Fibroblast of lung (primary cell): Measurements from ENCODE around the gene TAF3. TPM values are rescaled to one million over a fixed set of nuclear protein-coding genes. Genes with fewer than 3 reads are reported as not detected.

Experiments
- DNase-seq, 2 donors: peaks; one replicate each; pipeline versions ENCODE4 v3.0.0 to v3.0.0-alpha.2; 2010; ENCODE audit warnings: low read depth in 2 of 2
- H2AFZ ChIP-seq: 2 replicates; pipeline ENCODE4 v1.5.1; 2012; ENCODE audit warnings: low read length, control low read depth, inconsistent platforms
- H3K27ac ChIP-seq: 2 replicates; pipeline ENCODE4 v1.5.1; 2011; ENCODE audit warnings: low read length, control low read depth; ENCODE audit not compliant: insufficient read depth
- H3K27me3 ChIP-seq: 2 replicates; pipeline ENCODE4 v1.5.1; 2011; ENCODE audit warnings: mild to moderate bottlenecking, low read length; ENCODE audit not compliant: control insufficient read depth, insufficient read depth
- H3K36me3 ChIP-seq: 2 replicates; pipeline ENCODE4 v1.5.1; 2011; ENCODE audit warnings: low read length; ENCODE audit not compliant: control insufficient read depth, insufficient read depth
- H3K4me1 ChIP-seq: 2 replicates; pipeline ENCODE4 v1.5.1; 2011; ENCODE audit warnings: low read length; ENCODE audit not compliant: control insufficient read depth, insufficient read depth; ENCODE audit errors: extremely low read depth
- H3K4me2 ChIP-seq: 2 replicates; pipeline ENCODE4 v1.5.1; 2011; ENCODE audit warnings: low read length, control low read depth; ENCODE audit not compliant: insufficient read depth; ENCODE audit errors: extremely low read depth
- H3K4me3 ChIP-seq, 4 experiments: fragments of 200-600 bp in 1 of 4; sonication (generic) in 1 of 4; replicated peaks in 1 of 4; 2 replicates each; pipeline ENCODE4 v1.5.1; 2011 to 2016; ENCODE audit warnings: low read length in 4 of 4, low read depth in 3 of 4, mild to moderate bottlenecking in 3 of 4, control low read depth in 2 of 4, inconsistent platforms in 1 of 4, mixed read lengths in 1 of 4; ENCODE audit not compliant: insufficient read depth in 1 of 4; ENCODE audit errors: control extremely low read depth in 1 of 4
- H3K79me2 ChIP-seq: 2 replicates; pipeline ENCODE4 v1.5.1; 2012; ENCODE audit warnings: mild to moderate bottlenecking, low read length, inconsistent platforms; ENCODE audit not compliant: control insufficient read depth, insufficient read depth
- H3K9ac ChIP-seq: 2 replicates; pipeline ENCODE4 v1.5.1; 2011; ENCODE audit warnings: mild to moderate bottlenecking, low read length, control low read depth; ENCODE audit not compliant: insufficient read depth
- H3K9me3 ChIP-seq: 2 replicates; pipeline ENCODE4 v1.5.1; 2012; ENCODE audit warnings: low read depth, low read length; ENCODE audit not compliant: control insufficient read depth, insufficient read depth
- H4K20me1 ChIP-seq: 2 replicates; pipeline ENCODE4 v1.5.1; 2011; ENCODE audit warnings: low read length; ENCODE audit not compliant: control insufficient read depth, insufficient read depth; ENCODE audit errors: extremely low read depth
- CTCF ChIP-seq, 2 donors: IDR thresholded peaks in 1 of 2; conservative IDR thresholded peaks in 1 of 2; 1 replicate in 1 of 2; 2 replicates in 1 of 2; pipeline ENCODE4 v1.5.1; 2011 to 2012; ENCODE audit warnings: low read length in 2 of 2, control low read depth in 1 of 2, inconsistent platforms in 1 of 2, low read depth in 1 of 2, mild to moderate bottlenecking in 1 of 2
- EZH2 ChIP-seq: IDR thresholded peaks from 2 replicates; pipeline ENCODE4 v1.5.1; 2012; ENCODE audit warnings: low read length, control low read depth, mild to moderate bottlenecking; ENCODE audit errors: missing control alignments
- polyA plus RNA-seq, 2 donors: library from polyadenylated mRNA; depleted of rRNA in 1 of 2; stranded (reverse) in 1 of 2; unstranded in 1 of 2; fragments of >200 nt; gene quantifications; 2 replicates each; pipeline ENCODE4 v1.2.1, GENCODE V29; 2011 to 2012; ENCODE audit warnings: missing spikeins in 1 of 2
- total RNA-seq: library from RNA; depleted of rRNA; stranded (reverse); fragments of >200 nt; gene quantifications from 2 replicates; pipeline ENCODE4 v1.2.1, GENCODE V29; 2014

The TAF3 gene
- total and polyA plus RNA-seq, 2 donors (not counting 1 experiment from before 2014, with no cell fraction given): 2.1 to 4.0 TPM

GRCh38 chr10:7853226-7853842, 35.0 kb downstream of the TAF3 start:
- no peak for DNase-seq
- Histone ChIP-seq H3K79me2 (no peaks in the 10 kb centered on the region), H3K4me1 (no peaks in the 10 kb centered on the region), H4K20me1 (no peaks in the 10 kb centered on the region), H2AFZ (no peak overlapping the region), H3K27ac (no peak overlapping the region), H3K4me2 (no peak overlapping the region), H3K9ac (no peak overlapping the region), H3K36me3 (no peaks in the 10 kb centered on the region), H3K4me3 (no peak overlapping the region), H3K9me3 (no peaks in the 10 kb centered on the region), H3K27me3 (no peaks in the 10 kb centered on the region)
- no peak for TF ChIP-seq CTCF (conservative IDR thresholded peaks at IDR 0.05 in 1 of 2, IDR thresholded peaks at IDR 0.05 in 1 of 2; ENCODE audit: low read depth in 1 of 2, low read length in 2 of 2)
- TF ChIP-seq EZH2: no peak

DNA sequence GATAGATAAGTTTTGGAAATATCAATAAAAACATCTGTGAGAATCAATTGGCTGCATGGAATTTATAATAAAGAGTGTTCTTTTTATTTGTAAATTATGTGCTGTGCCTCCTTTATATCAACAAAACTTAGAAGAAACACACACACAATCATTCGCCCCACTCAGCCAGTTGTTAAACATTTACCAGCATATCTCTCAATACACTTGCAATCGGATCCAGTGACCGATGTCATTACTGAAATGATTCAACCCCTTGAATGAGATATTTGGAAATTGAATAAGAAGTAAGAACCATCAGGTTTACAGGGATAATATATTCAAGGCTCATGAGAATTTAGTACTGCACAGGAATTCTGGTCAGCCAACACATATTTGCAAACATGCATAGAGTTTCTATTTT, 35.6 kb downstream of the TAF3 start:
- Histone ChIP-seq H3K79me2 (no peaks in the 10 kb centered on the region), H4K20me1 (no peaks in the 10 kb centered on the region), H2AFZ (no peak overlapping the region), H3K4me3 (no peak overlapping the region), H3K9me3 (no peaks in the 10 kb centered on the region), H3K36me3 (no peaks in the 10 kb centered on the region), H3K27me3 (no peaks in the 10 kb centered on the region), H3K9ac (no peak overlapping the region), H3K4me2 (no peak overlapping the region), H3K27ac (no peak overlapping the region), H3K4me1 (no peaks in the 10 kb centered on the region)
- no peak for DNase-seq
- TF ChIP-seq CTCF (conservative IDR thresholded peaks at IDR 0.05 in 1 of 2, IDR thresholded peaks at IDR 0.05 in 1 of 2; ENCODE audit: low read depth in 1 of 2, low read length in 2 of 2) (no peak), EZH2 (no peak)

- Histone ChIP-seq H3K4me2 (no peak overlapping the region), H4K20me1 (no peaks in the 10 kb centered on the region), H3K4me1 (no peaks in the 10 kb centered on the region), H3K9ac (no peak overlapping the region), H3K27me3 (no peaks in the 10 kb centered on the region), H3K27ac (no peak overlapping the region), H2AFZ (no peak overlapping the region), H3K9me3 (no peaks in the 10 kb centered on the region), H3K4me3 (no peak overlapping the region), H3K36me3 (no peaks in the 10 kb centered on the region), H3K79me2 (no peaks in the 10 kb centered on the region)
- TF ChIP-seq EZH2: no peak
- TF ChIP-seq CTCF (conservative IDR thresholded peaks at IDR 0.05 in 1 of 2, IDR thresholded peaks at IDR 0.05 in 1 of 2; ENCODE audit: low read depth in 1 of 2, low read length in 2 of 2): no peak
- DNase-seq: peak in 1 of 2 donors; percentile 6
Measured at GRCh38 chr10:7855205-7855604, 36.9 kb downstream of the TAF3 start.
